Endothelial cell of umbilical vein (primary cell): ENCODE data around the gene MPC2. TPM values are rescaled to one million over a fixed set of nuclear protein-coding genes. Genes with fewer than 3 reads are reported as not detected.

Source experiments
- BruUV-seq: library from RNA; stranded (reverse); fragments of 400-500 nt; replicated peaks from 2 replicates; lab custom pipeline; 2021; lab: Mats Ljungman, UMichigan
- CTCF ChIA-PET: fragments of 300-600, 350-600 bp; sonication (Branson Sonifier 250); formaldehyde crosslinking; loops from one replicate; lab custom pipeline; 2021; ENCODE audit warnings: antibody characterized with exemption, inconsistent platforms; lab: Charles Lee
- POLR2A ChIA-PET: fragments of 300-600, 350-600 bp; sonication (Branson Sonifier 250); formaldehyde crosslinking; loops from one replicate; lab custom pipeline; 2021; ENCODE audit warnings: antibody characterized with exemption, inconsistent platforms; lab: Charles Lee
- DNase-seq: peaks from one replicate; pipeline ENCODE4 v3.0.0-alpha.2; 2011; ENCODE audit warnings: low read depth, low spot score
- FAIRE-seq: peaks from 2 replicates; lab custom pipeline; 2011; peaks lifted over from hg19 to GRCh38; lab: Jason Lieb, UNC
- H2AFZ ChIP-seq: 2 replicates; pipeline ENCODE4 v1.6.0; 2012; ENCODE audit warnings: low read depth, low read length, control low read depth, inconsistent platforms
- H3K27ac ChIP-seq: 2 replicates; pipeline ENCODE4 v1.5.1; 2011; ENCODE audit warnings: low read depth, mild to moderate bottlenecking, control low read depth, low read length, moderate library complexity; ENCODE audit not compliant: insufficient read depth
- H3K27me3 ChIP-seq, 2 experiments: 2 replicates each; pipeline versions ENCODE4 v1.6.0 to v1.6.1; 2011; ENCODE audit warnings: low read length in 2 of 2, mixed read lengths in 1 of 2; ENCODE audit not compliant: control insufficient read depth in 2 of 2, insufficient read depth in 2 of 2
- H3K36me3 ChIP-seq, 2 experiments: 2 replicates in 1 of 2; 3 replicates in 1 of 2; pipeline ENCODE4 v1.5.1; 2011; ENCODE audit warnings: low read length in 2 of 2, mild to moderate bottlenecking in 1 of 2, moderate library complexity in 1 of 2; ENCODE audit not compliant: control insufficient read depth in 2 of 2, insufficient read depth in 2 of 2; ENCODE audit errors: extremely low read depth in 1 of 2
- H3K4me1 ChIP-seq: 3 replicates; pipeline ENCODE4 v1.5.1; 2011; ENCODE audit warnings: mild to moderate bottlenecking, low read length; ENCODE audit not compliant: control insufficient read depth, insufficient read depth; ENCODE audit errors: extremely low read depth
- H3K4me2 ChIP-seq: 2 replicates; pipeline ENCODE4 v1.6.1; 2011; ENCODE audit warnings: low read length, control low read depth, mixed read lengths; ENCODE audit not compliant: insufficient read depth
- H3K4me3 ChIP-seq, 3 experiments: fragments of 200-600 bp in 1 of 3; sonication (generic), shearing (Covaris generic) in 1 of 3; replicated peaks in 1 of 3; 2 replicates each; pipeline ENCODE4 v1.5.1; 2011 to 2016; ENCODE audit warnings: control low read depth in 3 of 3, low read length in 3 of 3, mild to moderate bottlenecking in 2 of 3, inconsistent platforms in 1 of 3, low read depth in 1 of 3, moderate library complexity in 1 of 3; ENCODE audit not compliant: insufficient read depth in 1 of 3
- H3K79me2 ChIP-seq: 2 replicates; pipeline ENCODE4 v1.6.0; 2012; ENCODE audit warnings: low read length, inconsistent platforms; ENCODE audit not compliant: control insufficient read depth, insufficient read depth
- H3K9ac ChIP-seq: replicated peaks from 2 replicates; pipeline ENCODE3; 2011; ENCODE audit warnings: low read length, control low read depth; ENCODE audit not compliant: insufficient read depth; ENCODE audit errors: extremely low read depth
- H3K9me1 ChIP-seq: replicated peaks from 3 replicates; pipeline ENCODE4 v1.6.0; 2011; ENCODE audit warnings: mild to moderate bottlenecking, low read length; ENCODE audit not compliant: control insufficient read depth, insufficient read depth; ENCODE audit errors: extremely low read depth
- H3K9me3 ChIP-seq: replicated peaks from 2 replicates; pipeline ENCODE4 v1.5.1; 2012; ENCODE audit warnings: low read length, inconsistent platforms; ENCODE audit not compliant: control insufficient read depth, insufficient read depth
- H4K20me1 ChIP-seq: replicated peaks from 2 replicates; pipeline ENCODE3; 2011; ENCODE audit warnings: mild to moderate bottlenecking, low read length; ENCODE audit not compliant: control insufficient read depth, insufficient read depth; ENCODE audit errors: extremely low read depth
- CTCF ChIP-seq, 2 donors: IDR thresholded peaks; 1 replicate in 1 of 2; 2 replicates in 1 of 2; pipeline ENCODE4 v1.5.1; 2011; ENCODE audit warnings: low read length in 2 of 2, mild to moderate bottlenecking in 2 of 2, moderate library complexity in 2 of 2, control low read depth in 1 of 2, inconsistent platforms in 1 of 2, low read depth in 1 of 2; ENCODE audit not compliant: insufficient read depth in 1 of 2; ENCODE audit errors: extremely low read depth in 1 of 2
- EZH2 ChIP-seq: IDR thresholded peaks from 2 replicates; pipeline ENCODE4 v1.6.1; 2012; ENCODE audit warnings: borderline replicate concordance, low read depth, mild to moderate bottlenecking, moderate library complexity, low read length, inconsistent platforms; ENCODE audit not compliant: severe bottlenecking
- FOS ChIP-seq: IDR thresholded peaks from 2 replicates; pipeline ENCODE4 v1.6.1; 2011; ENCODE audit warnings: mild to moderate bottlenecking, low read length, moderate library complexity, borderline replicate concordance; ENCODE audit not compliant: insufficient read depth
- GATA2 ChIP-seq: IDR thresholded peaks from 2 replicates; pipeline ENCODE4 v1.7.0; 2011; ENCODE audit warnings: low read depth, mild to moderate bottlenecking, moderate library complexity, mixed read lengths, low read length; ENCODE audit not compliant: insufficient read length, insufficient read depth
- JUN ChIP-seq: IDR thresholded peaks from 2 replicates; pipeline ENCODE4 v1.6.1; 2011; ENCODE audit warnings: borderline replicate concordance, low read depth; ENCODE audit not compliant: insufficient read length, insufficient read depth
- MAX ChIP-seq: IDR thresholded peaks from 2 replicates; pipeline ENCODE4 v1.6.1; 2011; ENCODE audit not compliant: insufficient read depth, insufficient read length
- MYC ChIP-seq: IDR thresholded peaks from one replicate; pipeline ENCODE4 v1.6.1; 2011; ENCODE audit warnings: mild to moderate bottlenecking, low read depth, low read length
- POLR2A ChIP-seq: IDR thresholded peaks from 2 replicates; pipeline ENCODE4 v1.6.1; 2012; ENCODE audit warnings: low read depth, mild to moderate bottlenecking, control low read depth, low read length
- POLR2AphosphoS5 ChIP-seq: IDR thresholded peaks from 2 replicates; pipeline ENCODE4 v1.6.1; 2012; ENCODE audit warnings: low read depth, mild to moderate bottlenecking, control low read depth, low read length, moderate library complexity; ENCODE audit not compliant: insufficient read depth
- dilution Hi-C: fragments of 300-500 bp; cut with MboI; formaldehyde crosslinking; loops from one replicate; pipeline ENCODE4 v1.15.0; 2019; ENCODE audit warnings: low sequenced_read_pairs; ENCODE audit not compliant: extremely low pct_ligation_motif_present
- intact Hi-C: fragments of 100-400 bp; cut with micrococcal nuclease; formaldehyde crosslinking; loops from one replicate; pipeline ENCODE4 v1.10.0; 2022
- polyA plus RNA-seq, 4 experiments: library from polyadenylated mRNA; depleted of rRNA in 3 of 4; stranded (reverse) in 3 of 4; unstranded in 1 of 4; fragments of >200 nt; gene quantifications; 2 replicates each; pipeline versions ENCODE4 v1.2.1 to v1.2.3, GENCODE V29; 2011 to 2012; ENCODE audit warnings: missing spikeins in 1 of 4
- total RNA-seq: library from RNA; stranded (reverse); gene quantifications from 2 replicates; pipeline ENCODE4 v1.2.3, GENCODE V29; 2021

The MPC2 gene
- total and polyA plus RNA-seq, 2 donors (not counting 3 experiments of a cell fraction or from before 2014, with no cell fraction given): 14.9 to 35.8 TPM

DNA sequence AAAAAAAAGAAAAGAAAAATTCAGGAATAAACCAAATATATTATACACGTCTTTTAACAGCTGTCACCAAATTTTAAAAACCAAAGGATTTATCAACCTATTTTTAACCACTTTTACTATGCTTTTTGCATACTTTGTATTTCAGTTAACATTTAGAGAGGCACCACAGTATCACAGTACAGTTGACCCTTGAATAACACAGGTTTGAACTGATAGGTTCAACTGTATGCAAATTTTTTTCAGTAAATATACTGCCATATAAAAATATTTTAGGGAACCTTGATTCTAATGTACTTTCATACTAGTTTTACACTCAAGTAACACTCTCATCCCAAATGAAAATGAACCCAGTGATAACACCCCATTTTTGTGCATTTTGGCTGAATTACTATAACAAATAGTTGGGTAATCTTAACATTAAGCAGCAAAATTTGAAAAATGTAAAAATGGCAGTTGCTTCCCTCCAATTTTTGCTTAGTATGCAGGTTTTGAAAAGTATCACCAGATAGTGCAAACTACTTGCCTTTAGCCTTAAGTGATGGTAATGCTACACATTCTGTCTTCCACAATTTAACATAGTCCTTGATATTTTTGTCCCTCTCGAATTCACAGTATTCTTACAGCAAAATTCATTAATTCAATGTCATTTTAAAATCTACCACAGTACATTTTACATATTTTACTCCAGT is 12.2 kb downstream of the MPC2 start:
- no peak for TF ChIP-seq MYC
- TF ChIP-seq JUN: no peak
- TF ChIP-seq GATA2: no peak
- TF ChIP-seq MAX: no peak
- no peak for TF ChIP-seq FOS
- TF ChIP-seq EZH2: no peak
- no peak for TF ChIP-seq POLR2AphosphoS5
- no peak for TF ChIP-seq POLR2A
- no peak for TF ChIP-seq CTCF (IDR thresholded peaks at IDR 0.05; ENCODE audit: extremely low read depth in 1 of 2, insufficient read depth in 1 of 2, low read depth in 1 of 2, low read length in 2 of 2)
- no peak overlapping the region for H3K9ac ChIP-seq
- no peaks in the 10 kb centered on the region for H3K9me3 ChIP-seq
- no peak overlapping the region for H3K4me3 ChIP-seq
- no peaks in the 10 kb centered on the region for H4K20me1 ChIP-seq
- intact Hi-C loops (loop anchor here (2.0 kb wide), 1 partner anchor 14 kb away; no protein-coding TSS in a partner anchor), dilution Hi-C loops (no loop called here)
- H3K36me3 ChIP-seq: no peaks in the 10 kb centered on the region
- no peaks in the 10 kb centered on the region for H3K27me3 ChIP-seq
- H3K79me2 ChIP-seq: no peaks in the 10 kb centered on the region
- CTCF ChIA-PET: no interaction called here
- FAIRE-seq: no peak
- POLR2A ChIA-PET: interaction anchor here (0.6 kb wide), 1 partner anchor 12 kb away, joined by 3 read pairs; the partner anchor contains the start of genes DCAF6 and MPC2
- no peak for DNase-seq
- H3K9me1 ChIP-seq: no peaks in the 10 kb centered on the region
- H3K27ac ChIP-seq: no peak overlapping the region
- H3K4me1 ChIP-seq: peaks cover 5% of the 10 kb centered on the region
- no peak overlapping the region for H2AFZ ChIP-seq
- no TSS peak for BruUV-seq
- no peak overlapping the region for H3K4me2 ChIP-seq
